ENCODE data around the gene ZBTB7A.

- TF ChIP-seq CTCF (IDR thresholded peaks at IDR 0.05) (no peak), POLR2A (IDR thresholded peaks at IDR 0.05) (no peak)
Measured at GRCh38 chr19:4098493-4098892, 31.8 kb upstream of the ZBTB7A start.

All from upper lobe of left lung (tissue), 4 donors.